H9 (cell line): ENCODE results near the gene BRD1. TPM values are rescaled to one million over a fixed set of nuclear protein-coding genes. Genes with fewer than 3 reads are reported as not detected.

Source experiments
- DNase-seq: peaks from one replicate; pipeline ENCODE4 v3.0.0-alpha.2; 2017
- H2AFZ ChIP-seq: one replicate; pipeline ENCODE4 v1.6.1; 2013; ENCODE audit warnings: mild to moderate bottlenecking, low read length, control low read depth, moderate library complexity
- H2AK5ac ChIP-seq: 2 replicates; pipeline ENCODE4 v1.6.1; 2013; ENCODE audit warnings: low read length, control low read depth, mixed read lengths; ENCODE audit not compliant: insufficient read length
- H2BK120ac ChIP-seq: one replicate; pipeline ENCODE4 v1.6.1; 2013; ENCODE audit warnings: low read depth, mild to moderate bottlenecking, low read length, control low read depth, inconsistent platforms; ENCODE audit not compliant: poor library complexity, severe bottlenecking
- H2BK12ac ChIP-seq: 2 replicates; pipeline ENCODE4 v1.6.1; 2013; ENCODE audit warnings: low read length, control low read depth, mixed read lengths, low read depth; ENCODE audit not compliant: insufficient read length
- H2BK15ac ChIP-seq: 2 replicates; pipeline ENCODE4 v1.6.1; 2013; ENCODE audit warnings: low read depth, low read length, control low read depth
- H2BK20ac ChIP-seq: one replicate; pipeline ENCODE4 v1.6.1; 2013; ENCODE audit warnings: low read depth, mild to moderate bottlenecking, low read length, control low read depth, inconsistent platforms; ENCODE audit not compliant: poor library complexity, severe bottlenecking
- H2BK5ac ChIP-seq: 2 replicates; pipeline ENCODE4 v1.6.1; 2013; ENCODE audit warnings: low read length, control low read depth, mixed read lengths; ENCODE audit not compliant: insufficient read length
- H3K14ac ChIP-seq: 2 replicates; pipeline ENCODE4 v1.6.1; 2013; ENCODE audit warnings: low read length, control low read depth; ENCODE audit not compliant: insufficient read depth
- H3K18ac ChIP-seq: 2 replicates; pipeline ENCODE4 v1.6.1; 2013; ENCODE audit warnings: low read depth, mild to moderate bottlenecking, mixed read lengths, low read length, control low read depth; ENCODE audit not compliant: insufficient read length
- H3K23ac ChIP-seq: 2 replicates; pipeline ENCODE4 v1.6.1; 2013; ENCODE audit warnings: low read length, control low read depth, mixed read lengths, low read depth; ENCODE audit not compliant: insufficient read length
- H3K23me2 ChIP-seq: 2 replicates; pipeline ENCODE4 v1.6.1; 2013; ENCODE audit warnings: low read depth, mild to moderate bottlenecking, mixed read lengths, low read length, control low read depth; ENCODE audit not compliant: insufficient read length, poor library complexity, severe bottlenecking
- H3K27ac ChIP-seq: 2 replicates; pipeline ENCODE4 v1.5.1; 2013; ENCODE audit warnings: low read length, control low read depth, mixed read lengths, low read depth; ENCODE audit not compliant: insufficient read length
- H3K27me3 ChIP-seq: 2 replicates; pipeline ENCODE4 v1.6.1; 2013; ENCODE audit warnings: low read length, control low read depth, inconsistent platforms; ENCODE audit not compliant: insufficient read depth
- H3K4ac ChIP-seq: 2 replicates; pipeline ENCODE4 v1.6.1; 2013; ENCODE audit warnings: low read depth, mild to moderate bottlenecking, control low read depth, inconsistent platforms, low read length, moderate library complexity
- H3K4me1 ChIP-seq: 2 replicates; pipeline ENCODE4 v1.6.1; 2013; ENCODE audit warnings: low read length, control low read depth, inconsistent platforms; ENCODE audit not compliant: insufficient read depth
- H3K4me2 ChIP-seq: 2 replicates; pipeline ENCODE4 v1.6.1; 2013; ENCODE audit warnings: low read length, control low read depth, mixed read lengths; ENCODE audit not compliant: insufficient read length, insufficient read depth
- H3K56ac ChIP-seq: 2 replicates; pipeline ENCODE4 v1.6.1; 2013; ENCODE audit warnings: low read depth, mild to moderate bottlenecking, mixed read lengths, low read length, control low read depth; ENCODE audit not compliant: insufficient read length
- H3K79me1 ChIP-seq: 2 replicates; pipeline ENCODE4 v1.6.1; 2013; ENCODE audit warnings: low read depth, mild to moderate bottlenecking, moderate library complexity, low read length, control low read depth, inconsistent platforms; ENCODE audit not compliant: insufficient read depth, poor library complexity, severe bottlenecking
- H3K79me2 ChIP-seq: 2 replicates; pipeline ENCODE4 v1.6.1; 2013; ENCODE audit warnings: low read length, control low read depth, inconsistent platforms; ENCODE audit not compliant: insufficient read depth
- H3K9ac ChIP-seq: 2 replicates; pipeline ENCODE4 v1.6.1; 2013; ENCODE audit warnings: low read length, control low read depth, mixed read lengths; ENCODE audit not compliant: insufficient read length; ENCODE audit errors: extremely low read depth
- H3K9me3 ChIP-seq: one replicate; pipeline ENCODE4 v1.6.1; 2013; ENCODE audit warnings: low read depth, low read length, inconsistent platforms; ENCODE audit not compliant: control insufficient read depth
- H3T11ph ChIP-seq: one replicate; pipeline ENCODE4 v1.6.1; 2013; ENCODE audit warnings: mild to moderate bottlenecking, low read length, control low read depth, inconsistent platforms
- H4K20me1 ChIP-seq: one replicate; pipeline ENCODE4 v1.6.1; 2013; ENCODE audit not compliant: control insufficient read depth, insufficient read length, insufficient read depth
- H4K5ac ChIP-seq: 2 replicates; pipeline ENCODE4 v1.6.1; 2013; ENCODE audit warnings: low read depth, mild to moderate bottlenecking, mixed read lengths, low read length, control low read depth; ENCODE audit not compliant: insufficient read length
- H4K8ac ChIP-seq: replicated peaks from 2 replicates; pipeline ENCODE4 v1.6.1; 2013; ENCODE audit warnings: low read length, control low read depth, mixed read lengths, low read depth; ENCODE audit not compliant: insufficient read length
- H4K91ac ChIP-seq: 2 replicates; pipeline ENCODE4 v1.6.1; 2013; ENCODE audit warnings: low read depth, mild to moderate bottlenecking, moderate library complexity, mixed read lengths, low read length, control low read depth; ENCODE audit not compliant: insufficient read length
- H3K27ac Mint-ChIP-seq, 3 experiments: 2 replicates in 2 of 3; 3 replicates in 1 of 3; pipeline ENCODE4 v1.8.0; 2020 to 2021; ENCODE audit warnings: mixed read lengths in 3 of 3, mild to moderate bottlenecking in 1 of 3, moderate library complexity in 1 of 3
- H3K27me3 Mint-ChIP-seq: 2 replicates; pipeline ENCODE4 v1.8.0; 2021; ENCODE audit warnings: low read depth, mild to moderate bottlenecking, moderate library complexity, mixed read lengths
- H3K36me3 Mint-ChIP-seq, 3 experiments: 2 replicates in 2 of 3; 3 replicates in 1 of 3; pipeline ENCODE4 v1.8.0; 2020 to 2021; ENCODE audit warnings: low read depth in 3 of 3, mixed read lengths in 3 of 3; ENCODE audit not compliant: insufficient read depth in 1 of 3
- H3K4me1 Mint-ChIP-seq, 2 experiments: 2 replicates each; pipeline ENCODE4 v1.8.0; 2020; ENCODE audit warnings: mixed read lengths in 2 of 2
- H3K4me3 Mint-ChIP-seq, 2 experiments: 2 replicates in 1 of 2; 3 replicates in 1 of 2; pipeline ENCODE4 v1.8.0; 2020 to 2021; ENCODE audit warnings: mild to moderate bottlenecking in 2 of 2, mixed read lengths in 2 of 2, moderate library complexity in 1 of 2
- H3K9me3 Mint-ChIP-seq, 2 experiments: 2 replicates in 1 of 2; 3 replicates in 1 of 2; pipeline ENCODE4 v1.8.0; 2020; ENCODE audit warnings: mild to moderate bottlenecking in 2 of 2, mixed read lengths in 2 of 2, moderate library complexity in 1 of 2
- WGBS: extraction: QIAGEN DNeasy Blood & Tissue Kit; methylation state at CpG from one replicate; pipeline ENCODE4 v1.1.7; 2013; ENCODE audit warnings: missing lambda C conversion rate, low lambda C conversion rate, mixed read lengths; ENCODE audit not compliant: insufficient read length; ENCODE audit errors: extremely low coverage; 5-methylcytosine and 5-hydroxymethylcytosine counted together
- total RNA-seq: library from RNA; stranded (reverse); gene quantifications from 2 replicates; pipeline ENCODE4 v1.2.1, GENCODE V29; 2021
- TF ChIP-seq, protein P1 (sequence below): fragments of 200-600 bp; sonication (generic); conservative IDR thresholded peaks from 3 replicates; pipeline ENCODE4 v1.8.0; 2021; ENCODE audit warnings: antibody characterized with exemption, mild to moderate bottlenecking

Gene BRD1
- total RNA-seq, 1 experiment from 2014 or later = 51.3 TPM

GRCh38 chr22:49862496-49862776 is 34.8 kb upstream of the BRD1 start:
- H3K27ac ChIP-seq = no peak overlapping the region
- no peak overlapping the region for H3K27ac Mint-ChIP-seq

More at GRCh38 chr22:49862496-49862776, 34.8 kb upstream of the BRD1 start:
- TF ChIP-seq, protein P1, sequence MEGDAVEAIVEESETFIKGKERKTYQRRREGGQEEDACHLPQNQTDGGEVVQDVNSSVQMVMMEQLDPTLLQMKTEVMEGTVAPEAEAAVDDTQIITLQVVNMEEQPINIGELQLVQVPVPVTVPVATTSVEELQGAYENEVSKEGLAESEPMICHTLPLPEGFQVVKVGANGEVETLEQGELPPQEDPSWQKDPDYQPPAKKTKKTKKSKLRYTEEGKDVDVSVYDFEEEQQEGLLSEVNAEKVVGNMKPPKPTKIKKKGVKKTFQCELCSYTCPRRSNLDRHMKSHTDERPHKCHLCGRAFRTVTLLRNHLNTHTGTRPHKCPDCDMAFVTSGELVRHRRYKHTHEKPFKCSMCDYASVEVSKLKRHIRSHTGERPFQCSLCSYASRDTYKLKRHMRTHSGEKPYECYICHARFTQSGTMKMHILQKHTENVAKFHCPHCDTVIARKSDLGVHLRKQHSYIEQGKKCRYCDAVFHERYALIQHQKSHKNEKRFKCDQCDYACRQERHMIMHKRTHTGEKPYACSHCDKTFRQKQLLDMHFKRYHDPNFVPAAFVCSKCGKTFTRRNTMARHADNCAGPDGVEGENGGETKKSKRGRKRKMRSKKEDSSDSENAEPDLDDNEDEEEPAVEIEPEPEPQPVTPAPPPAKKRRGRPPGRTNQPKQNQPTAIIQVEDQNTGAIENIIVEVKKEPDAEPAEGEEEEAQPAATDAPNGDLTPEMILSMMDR = no peak
- H3K18ac ChIP-seq = no peak overlapping the region
- Mint-ChIP-seq H3K4me1 (peaks cover 14 to 15% of the 10 kb centered on the region in 2 experiments), H3K27me3 (no peaks in the 10 kb centered on the region), H3K4me3 (no peak overlapping the region), H3K9me3 (peaks cover 21 to 23% of the 10 kb centered on the region in 2 experiments), H3K36me3 (peaks cover 17 to 28% (median 25%) of the 10 kb centered on the region in 3 experiments)
- H2AK5ac ChIP-seq = no peak overlapping the region
- H2AFZ ChIP-seq = no peak overlapping the region
- H3K23ac ChIP-seq = no peak overlapping the region
- H2BK12ac ChIP-seq = no peak overlapping the region
- no peak overlapping the region for H3K56ac ChIP-seq
- no peaks in the 10 kb centered on the region for H3K4me1 ChIP-seq
- H2BK120ac ChIP-seq = no peak overlapping the region
- H3T11ph ChIP-seq = no peak overlapping the region
- no peak overlapping the region for H4K8ac ChIP-seq
- no peak overlapping the region for H3K4me2 ChIP-seq
- H4K5ac ChIP-seq = no peak overlapping the region
- H3K4ac ChIP-seq = no peak overlapping the region
- WGBS = no CpG with 5 or more reads among the region's 5 CpGs
- peaks cover 8% of the 10 kb centered on the region for H3K79me1 ChIP-seq
- H3K14ac ChIP-seq = no peak overlapping the region
- no peak overlapping the region for H3K9ac ChIP-seq
- no peak overlapping the region for H2BK5ac ChIP-seq
- no peaks in the 10 kb centered on the region for H3K27me3 ChIP-seq
- no peak overlapping the region for H2BK20ac ChIP-seq
- no peaks in the 10 kb centered on the region for H3K9me3 ChIP-seq
- no peaks in the 10 kb centered on the region for H4K20me1 ChIP-seq
- H3K79me2 ChIP-seq = peaks cover 30% of the 10 kb centered on the region; the same call in 1 of the 2 replicates
- no peak overlapping the region for H2BK15ac ChIP-seq
- no peak for DNase-seq
- no peaks in the 10 kb centered on the region for H3K23me2 ChIP-seq
- no peak overlapping the region for H4K91ac ChIP-seq
